LNCaP clone FGC (cell line): ENCODE results near the gene PWWP3B.
"Not testable (repeated sequence)": the region's sequence is repeated elsewhere in the genome, so short reads cannot be mapped to it uniquely, and the experiment has no call there.

Experiments used
- DNase-seq: peaks from one replicate; pipeline ENCODE4 v3.0.0-alpha.2; 2011; ENCODE audit warnings: low read depth
- H3K4me3 ChIP-seq: 2 replicates; pipeline ENCODE4 v1.5.1; 2011; ENCODE audit warnings: mild to moderate bottlenecking, low read depth, low read length, control low read depth
- CTCF ChIP-seq: IDR thresholded peaks from 2 replicates; pipeline ENCODE4 v1.5.1; 2012; ENCODE audit warnings: mild to moderate bottlenecking; ENCODE audit not compliant: control insufficient read depth, insufficient read depth; ENCODE audit errors: extremely low read depth

The PWWP3B gene

DNA sequence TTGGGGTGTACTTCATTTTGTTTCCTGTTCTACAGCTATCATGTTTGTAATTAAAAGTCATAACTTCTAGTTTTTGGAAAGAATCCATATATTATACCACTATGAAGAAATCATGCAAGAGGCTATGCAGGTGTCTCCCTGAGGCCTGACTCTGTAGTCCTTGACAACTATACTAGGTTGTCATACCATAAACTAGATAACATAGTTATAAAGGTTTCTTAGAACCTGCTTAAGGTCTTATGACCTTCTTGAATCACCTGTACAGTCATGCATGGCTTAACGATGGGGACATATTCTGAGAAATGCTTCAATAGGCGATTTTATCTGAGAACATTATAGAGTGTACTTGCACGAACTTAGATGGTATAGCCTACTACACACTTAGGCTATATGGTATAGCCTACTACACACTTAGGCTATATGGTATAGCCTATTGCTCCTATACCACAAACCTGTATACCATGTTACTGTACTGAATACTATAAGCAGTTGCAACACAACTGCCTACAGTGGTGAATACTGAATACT, 3.3 kb downstream of the PWWP3B start:
- DNase-seq, result no peak
- no peak for TF ChIP-seq CTCF
- H3K4me3 ChIP-seq, result no peak overlapping the region

GRCh38 chrX:106177106-106177981, 9.2 kb downstream of the PWWP3B start:
- no peak overlapping the region for H3K4me3 ChIP-seq
- TF ChIP-seq CTCF, result no peak
- DNase-seq, result no peak

DNA sequence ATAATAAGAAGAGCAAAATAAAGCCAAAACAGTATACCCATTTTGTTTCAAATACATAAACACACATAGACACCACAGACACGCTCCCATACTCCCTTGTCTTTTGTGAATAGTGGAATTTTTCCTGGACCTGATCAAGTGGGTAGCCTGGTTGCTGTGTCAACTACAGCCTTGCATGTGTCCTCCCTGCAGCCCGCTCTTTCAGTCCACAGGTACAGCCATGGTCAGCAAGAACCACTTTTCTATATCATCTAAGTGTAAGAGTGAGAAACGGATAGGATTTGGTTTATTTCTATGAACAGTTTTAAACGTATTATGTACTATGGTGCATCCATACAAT, 9.8 kb downstream of the PWWP3B start:
- DNase-seq, result no peak
- no peak for TF ChIP-seq CTCF
- no peak overlapping the region for H3K4me3 ChIP-seq

- 0 out of 2 replicates have a peak, but pooled peaks have one; percentile 19 for TF ChIP-seq CTCF
- no peak for DNase-seq
- no peak overlapping the region for H3K4me3 ChIP-seq
Measured at GRCh38 chrX:106178826-106179225, 10.7 kb downstream of the PWWP3B start.

GRCh38 chrX:106183685-106184084, 15.6 kb downstream of the PWWP3B start:
- not testable (repeated sequence) for H3K4me3 ChIP-seq, DNase-seq

GRCh38 chrX:106201502-106202178, 33.5 kb downstream of the PWWP3B start:
- DNase-seq, result no peak
- H3K4me3 ChIP-seq, result no peak overlapping the region
- no peak for TF ChIP-seq CTCF

- H3K4me3 ChIP-seq, result no peak overlapping the region
Measured at GRCh38 chrX:106203315-106203714, 35.2 kb downstream of the PWWP3B start.

More at GRCh38 chrX:106203315-106203714, 35.2 kb downstream of the PWWP3B start:
- TF ChIP-seq CTCF, result no peak
- DNase-seq, result no peak
